ENCODE data around the gene TFIP11.

DNA sequence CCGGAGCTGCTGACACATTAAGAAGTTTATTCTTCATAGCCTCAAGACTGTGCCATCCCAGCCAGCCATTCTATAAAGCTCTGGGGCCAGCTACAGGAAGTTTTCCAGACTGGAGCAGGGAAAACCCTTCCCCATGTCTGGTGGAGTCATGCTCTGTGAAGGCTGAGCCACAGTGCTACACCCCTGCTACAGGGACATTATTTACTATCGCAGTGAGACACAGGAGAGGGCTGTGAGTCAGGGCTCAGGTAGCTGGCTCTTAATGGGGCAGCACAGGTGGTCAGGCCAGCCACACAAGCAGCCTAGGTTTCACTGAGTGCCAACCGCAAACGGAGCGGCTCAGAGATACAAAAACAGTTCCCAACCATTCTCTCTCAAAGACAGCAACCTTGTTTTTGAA, 40.8 kb downstream of the TFIP11 start:
- TF ChIP-seq, protein P1, sequence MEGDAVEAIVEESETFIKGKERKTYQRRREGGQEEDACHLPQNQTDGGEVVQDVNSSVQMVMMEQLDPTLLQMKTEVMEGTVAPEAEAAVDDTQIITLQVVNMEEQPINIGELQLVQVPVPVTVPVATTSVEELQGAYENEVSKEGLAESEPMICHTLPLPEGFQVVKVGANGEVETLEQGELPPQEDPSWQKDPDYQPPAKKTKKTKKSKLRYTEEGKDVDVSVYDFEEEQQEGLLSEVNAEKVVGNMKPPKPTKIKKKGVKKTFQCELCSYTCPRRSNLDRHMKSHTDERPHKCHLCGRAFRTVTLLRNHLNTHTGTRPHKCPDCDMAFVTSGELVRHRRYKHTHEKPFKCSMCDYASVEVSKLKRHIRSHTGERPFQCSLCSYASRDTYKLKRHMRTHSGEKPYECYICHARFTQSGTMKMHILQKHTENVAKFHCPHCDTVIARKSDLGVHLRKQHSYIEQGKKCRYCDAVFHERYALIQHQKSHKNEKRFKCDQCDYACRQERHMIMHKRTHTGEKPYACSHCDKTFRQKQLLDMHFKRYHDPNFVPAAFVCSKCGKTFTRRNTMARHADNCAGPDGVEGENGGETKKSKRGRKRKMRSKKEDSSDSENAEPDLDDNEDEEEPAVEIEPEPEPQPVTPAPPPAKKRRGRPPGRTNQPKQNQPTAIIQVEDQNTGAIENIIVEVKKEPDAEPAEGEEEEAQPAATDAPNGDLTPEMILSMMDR (IDR thresholded peaks at IDR 0.05): no peak
- TF ChIP-seq POLR2A (IDR thresholded peaks at IDR 0.05): no peak

Measured in adrenal gland (tissue), 5 donors.